Mucosa of stomach (tissue), 1 donor: Measurements from ENCODE around the gene SNRPF.
"Not testable (repeated sequence)": the region's sequence is repeated elsewhere in the genome, so short reads cannot be mapped to it uniquely, and the experiment has no call there.

Experiments used
- H3K27me3 ChIP-seq: one replicate; pipeline ENCODE4 v1.7.0; 2013; ENCODE audit warnings: mild to moderate bottlenecking, low read length; ENCODE audit not compliant: control insufficient read depth, insufficient read depth
- H3K36me3 ChIP-seq: one replicate; pipeline ENCODE4 v1.7.0; 2013; ENCODE audit warnings: low read length; ENCODE audit not compliant: control insufficient read depth, insufficient read depth
- H3K4me1 ChIP-seq: one replicate; pipeline ENCODE4 v1.7.0; 2013; ENCODE audit warnings: mild to moderate bottlenecking, low read length; ENCODE audit not compliant: control insufficient read depth, insufficient read depth
- H3K4me3 ChIP-seq: one replicate; pipeline ENCODE4 v1.7.0; 2013; ENCODE audit warnings: low read length
- H3K9ac ChIP-seq: one replicate; pipeline ENCODE4 v1.7.0; 2013; ENCODE audit warnings: mild to moderate bottlenecking, low read length, moderate library complexity
- H3K9me3 ChIP-seq: one replicate; pipeline ENCODE4 v1.7.0; 2013; ENCODE audit warnings: mild to moderate bottlenecking, low read length, moderate library complexity; ENCODE audit not compliant: control insufficient read depth
- donor health status: Pancreatic carcinoma.

The SNRPF gene

GRCh38 chr12:95837240-95838038 is 21.3 kb upstream of the SNRPF start:
- Histone ChIP-seq H3K36me3 (no peaks in the 10 kb centered on the region), H3K27me3 (peaks cover 3% of the 10 kb centered on the region), H3K9me3 (no peaks in the 10 kb centered on the region), H3K9ac (no peak overlapping the region), H3K4me3 (no peak overlapping the region), H3K4me1 (peaks cover 20% of the 10 kb centered on the region)

GRCh38 chr12:95838125-95838524 is 20.6 kb upstream of the SNRPF start:
- H3K4me1 ChIP-seq, result peaks cover 20% of the 10 kb centered on the region
- H3K9ac ChIP-seq, result no peak overlapping the region
- H3K36me3 ChIP-seq, result no peaks in the 10 kb centered on the region
- peaks cover 3% of the 10 kb centered on the region for H3K27me3 ChIP-seq
- H3K9me3 ChIP-seq, result no peaks in the 10 kb centered on the region
- H3K4me3 ChIP-seq, result no peak overlapping the region

GRCh38 chr12:95842426-95842825 is 16.3 kb upstream of the SNRPF start:
- not testable (repeated sequence) for H3K36me3 ChIP-seq, H3K27me3 ChIP-seq, H3K9me3 ChIP-seq, H3K9ac ChIP-seq, H3K4me3 ChIP-seq, H3K4me1 ChIP-seq

GRCh38 chr12:95848575-95849388 is 10.0 kb upstream of the SNRPF start:
- Histone ChIP-seq H3K9me3 (no peaks in the 10 kb centered on the region), H3K4me1 (no peaks in the 10 kb centered on the region), H3K9ac (no peak overlapping the region), H3K36me3 (no peaks in the 10 kb centered on the region), H3K4me3 (no peak overlapping the region), H3K27me3 (no peaks in the 10 kb centered on the region)

GRCh38 chr12:95851606-95852005 is 7.1 kb upstream of the SNRPF start:
- H3K9me3 ChIP-seq, result no peaks in the 10 kb centered on the region
- H3K27me3 ChIP-seq, result no peaks in the 10 kb centered on the region
- no peaks in the 10 kb centered on the region for H3K4me1 ChIP-seq
- no peak overlapping the region for H3K4me3 ChIP-seq
- no peaks in the 10 kb centered on the region for H3K36me3 ChIP-seq
- no peak overlapping the region for H3K9ac ChIP-seq

GRCh38 chr12:95852133-95852532 is 6.6 kb upstream of the SNRPF start:
- no peak overlapping the region for H3K4me3 ChIP-seq
- H3K36me3 ChIP-seq, result no peaks in the 10 kb centered on the region
- no peaks in the 10 kb centered on the region for H3K9me3 ChIP-seq
- no peaks in the 10 kb centered on the region for H3K4me1 ChIP-seq
- H3K9ac ChIP-seq, result no peak overlapping the region
- no peaks in the 10 kb centered on the region for H3K27me3 ChIP-seq

GRCh38 chr12:95857156-95857555 is 1.6 kb upstream of the SNRPF start:
- Histone ChIP-seq H3K9ac (no peak overlapping the region), H3K4me1 (peaks cover 6% of the 10 kb centered on the region), H3K9me3 (no peaks in the 10 kb centered on the region), H3K27me3 (no peaks in the 10 kb centered on the region), H3K4me3 (no peak overlapping the region), H3K36me3 (no peaks in the 10 kb centered on the region)

- no peak overlapping the region for H3K9ac ChIP-seq
- no peaks in the 10 kb centered on the region for H3K36me3 ChIP-seq
- H3K4me3 ChIP-seq, result no peak overlapping the region
- H3K27me3 ChIP-seq, result no peaks in the 10 kb centered on the region
- no peaks in the 10 kb centered on the region for H3K9me3 ChIP-seq
- peaks cover 6% of the 10 kb centered on the region for H3K4me1 ChIP-seq
Measured at GRCh38 chr12:95857799-95858198, 953 bp upstream of the SNRPF start.

GRCh38 chr12:95859344-95859816 is 628 bp downstream of the SNRPF start:
- H3K4me3 ChIP-seq, result peak overlapping the region; percentile 77
- peaks cover 6% of the 10 kb centered on the region for H3K4me1 ChIP-seq
- H3K9me3 ChIP-seq, result no peaks in the 10 kb centered on the region
- peak overlapping the region; percentile 73 for H3K9ac ChIP-seq
- no peaks in the 10 kb centered on the region for H3K27me3 ChIP-seq
- H3K36me3 ChIP-seq, result no peaks in the 10 kb centered on the region

GRCh38 chr12:95859947-95860850 is 1.4 kb downstream of the SNRPF start:
- no peaks in the 10 kb centered on the region for H3K36me3 ChIP-seq
- H3K9ac ChIP-seq, result peak overlapping the region; percentile 73
- H3K4me1 ChIP-seq, result peaks cover 6% of the 10 kb centered on the region
- peak overlapping the region; percentile 77 for H3K4me3 ChIP-seq
- no peaks in the 10 kb centered on the region for H3K27me3 ChIP-seq
- no peaks in the 10 kb centered on the region for H3K9me3 ChIP-seq

GRCh38 chr12:95862038-95862437 is 3.3 kb downstream of the SNRPF start:
- peaks cover 6% of the 10 kb centered on the region for H3K4me1 ChIP-seq
- no peak overlapping the region for H3K4me3 ChIP-seq
- H3K27me3 ChIP-seq, result no peaks in the 10 kb centered on the region
- H3K9me3 ChIP-seq, result no peaks in the 10 kb centered on the region
- H3K9ac ChIP-seq, result no peak overlapping the region
- no peaks in the 10 kb centered on the region for H3K36me3 ChIP-seq
